HG03039 (cell line): ENCODE results near the gene STMN3.
"Not testable (repeated sequence)": the region's sequence is repeated elsewhere in the genome, so short reads cannot be mapped to it uniquely, and the experiment has no call there.

Source experiments
- ATAC-seq: cut with Tn5 transposase; IDR thresholded peaks from one replicate; pipeline ENCODE4 v1.9.1; 2021; ENCODE audit warnings: mild to moderate bottlenecking, moderate library complexity; ENCODE audit not compliant: unreplicated experiment

STMN3 gene

GRCh38 chr20:63657937-63658748 lies 4.9 kb upstream of the STMN3 start, which contains the start of gene RTEL1:
TSS of gene RTEL1 (plus strand) at chr20:63658312. CDS start at chr20:63659403, 1,091 bp downstream.
- ATAC-seq = peak; percentile 77

- no peak for ATAC-seq
Measured at GRCh38 chr20:63657260-63657936, 4.2 kb upstream of the STMN3 start.

- no peak for ATAC-seq
Measured at GRCh38 chr20:63656451-63656850, 3.2 kb upstream of the STMN3 start.

- no peak for ATAC-seq
Measured at GRCh38 chr20:63655249-63655648, 2.0 kb upstream of the STMN3 start.

GRCh38 chr20:63653974-63654668 lies 897 bp upstream of the STMN3 start:
- no peak for ATAC-seq

- ATAC-seq = no peak
Measured at GRCh38 chr20:63652192-63652980, 838 bp downstream of the STMN3 start.

GRCh38 chr20:63651942-63652191 lies 1.4 kb downstream of the STMN3 start:
- ATAC-seq = no peak

GRCh38 chr20:63650486-63650885 lies 2.7 kb downstream of the STMN3 start:
- ATAC-seq = not testable (repeated sequence)

GRCh38 chr20:63648895-63649589 lies 4.2 kb downstream of the STMN3 start:
- ATAC-seq = no peak

GRCh38 chr20:63648190-63648589 lies 5.0 kb downstream of the STMN3 start:
- ATAC-seq = no peak

- ATAC-seq = no peak
Measured at GRCh38 chr20:63645218-63645617, 8.0 kb downstream of the STMN3 start.

GRCh38 chr20:63643946-63644345 lies 9.3 kb downstream of the STMN3 start:
- ATAC-seq = no peak

GRCh38 chr20:63643499-63643898 lies 9.7 kb downstream of the STMN3 start:
- no peak for ATAC-seq

GRCh38 chr20:63642527-63643247 lies 10.5 kb downstream of the STMN3 start:
- ATAC-seq = no peak

- peak; percentile 59 for ATAC-seq
Measured at GRCh38 chr20:63641792-63642523, 11.3 kb downstream of the STMN3 start.

GRCh38 chr20:63641146-63641791 lies 12.0 kb downstream of the STMN3 start:
- peak; percentile 14 for ATAC-seq

GRCh38 chr20:63640686-63641085 lies 12.5 kb downstream of the STMN3 start:
- ATAC-seq = not testable (repeated sequence)

GRCh38 chr20:63640086-63640485 lies 13.1 kb downstream of the STMN3 start:
- ATAC-seq = no peak
